Fibroblast of lung (primary cell): ENCODE data around the gene CATSPER4.

Experiments used
- CTCF ChIP-seq, 2 donors: IDR thresholded peaks in 1 of 2; conservative IDR thresholded peaks in 1 of 2; 1 replicate in 1 of 2; 2 replicates in 1 of 2; pipeline ENCODE4 v1.5.1; 2011 to 2012; ENCODE audit warnings: low read length in 2 of 2, control low read depth in 1 of 2, inconsistent platforms in 1 of 2, low read depth in 1 of 2, mild to moderate bottlenecking in 1 of 2
- EZH2 ChIP-seq: IDR thresholded peaks from 2 replicates; pipeline ENCODE4 v1.5.1; 2012; ENCODE audit warnings: low read length, control low read depth, mild to moderate bottlenecking; ENCODE audit errors: missing control alignments

GRCh38 chr1:26200413-26200812 lies 10.0 kb downstream of the CATSPER4 start:
- no peak for TF ChIP-seq EZH2
- no peak for TF ChIP-seq CTCF (conservative IDR thresholded peaks at IDR 0.05 in 1 of 2, IDR thresholded peaks at IDR 0.05 in 1 of 2; ENCODE audit: low read depth in 1 of 2, low read length in 2 of 2)
